ENCODE measurements around the gene GRIN2C.

GRIN2C gene

GRCh38 chr17:74882517-74883240 lies 23.0 kb upstream of the GRIN2C start:
- no peak for DNase-seq (ENCODE audit: low read depth)
- no peak for TF ChIP-seq POLR2A (IDR thresholded peaks at IDR 0.05; ENCODE audit: extremely low read depth, insufficient read length)
- no peak for TF ChIP-seq MYC (IDR thresholded peaks at IDR 0.05; ENCODE audit: low read depth, low read length)
- no peak for TF ChIP-seq CTCF (IDR thresholded peaks at IDR 0.05; ENCODE audit: low read depth, low read length)
- no peak for TF ChIP-seq MAX (IDR thresholded peaks at IDR 0.05; ENCODE audit: low read depth, low read length)
- no peak overlapping the region for H3K4me3 ChIP-seq (ENCODE audit: low read depth, low read length)

- no peak overlapping the region for H3K4me3 ChIP-seq (ENCODE audit: low read depth, low read length)
- no peak for TF ChIP-seq POLR2A (IDR thresholded peaks at IDR 0.05; ENCODE audit: extremely low read depth, insufficient read length)
- no peak for TF ChIP-seq CTCF (IDR thresholded peaks at IDR 0.05; ENCODE audit: low read depth, low read length)
- TF ChIP-seq MAX (IDR thresholded peaks at IDR 0.05; ENCODE audit: low read depth, low read length): no peak
- TF ChIP-seq MYC (IDR thresholded peaks at IDR 0.05; ENCODE audit: low read depth, low read length): no peak
- no peak for DNase-seq (ENCODE audit: low read depth)
Measured at GRCh38 chr17:74881073-74881472, 21.4 kb upstream of the GRIN2C start.

GRCh38 chr17:74879308-74879707 lies 19.6 kb upstream of the GRIN2C start:
- TF ChIP-seq MAX (IDR thresholded peaks at IDR 0.05; ENCODE audit: low read depth, low read length) (no peak), MYC (IDR thresholded peaks at IDR 0.05; ENCODE audit: low read depth, low read length) (no peak), POLR2A (IDR thresholded peaks at IDR 0.05; ENCODE audit: extremely low read depth, insufficient read length) (no peak), CTCF (IDR thresholded peaks at IDR 0.05; ENCODE audit: low read depth, low read length) (no peak)
- no peak for DNase-seq (ENCODE audit: low read depth)
- H3K4me3 ChIP-seq (ENCODE audit: low read depth, low read length): no peak overlapping the region

GRCh38 chr17:74878658-74879057 lies 19.0 kb upstream of the GRIN2C start:
- no peak for TF ChIP-seq MYC (IDR thresholded peaks at IDR 0.05; ENCODE audit: low read depth, low read length)
- no peak for TF ChIP-seq POLR2A (IDR thresholded peaks at IDR 0.05; ENCODE audit: extremely low read depth, insufficient read length)
- no peak for TF ChIP-seq CTCF (IDR thresholded peaks at IDR 0.05; ENCODE audit: low read depth, low read length)
- TF ChIP-seq MAX (IDR thresholded peaks at IDR 0.05; ENCODE audit: low read depth, low read length): no peak
- no peak for DNase-seq (ENCODE audit: low read depth)
- H3K4me3 ChIP-seq (ENCODE audit: low read depth, low read length): no peak overlapping the region

GRCh38 chr17:74877592-74878548 lies 18.2 kb upstream of the GRIN2C start:
- no peak for DNase-seq (ENCODE audit: low read depth)
- TF ChIP-seq POLR2A (IDR thresholded peaks at IDR 0.05; ENCODE audit: extremely low read depth, insufficient read length): no peak
- TF ChIP-seq MAX (IDR thresholded peaks at IDR 0.05; ENCODE audit: low read depth, low read length): no peak
- TF ChIP-seq CTCF (IDR thresholded peaks at IDR 0.05; ENCODE audit: low read depth, low read length): no peak
- TF ChIP-seq MYC (IDR thresholded peaks at IDR 0.05; ENCODE audit: low read depth, low read length): no peak
- H3K4me3 ChIP-seq (ENCODE audit: low read depth, low read length): no peak overlapping the region

Measured in NB4 (cell line).